Caco-2 (cell line): Measurements from ENCODE around the gene SRGAP2C. TPM values are rescaled to one million over a fixed set of nuclear protein-coding genes. Genes with fewer than 3 reads are reported as not detected.
"Not testable (repeated sequence)": the region's sequence is repeated elsewhere in the genome, so short reads cannot be mapped to it uniquely, and the experiment has no call there.

Source experiments
- BruUV-seq: library from RNA; stranded (reverse); fragments of 400-500 nt; replicated peaks from 2 replicates; lab custom pipeline; 2021; lab: Mats Ljungman, UMichigan
- CTCF ChIA-PET: fragments of 300-600 bp; sonication (Branson Sonifier 250); formaldehyde crosslinking; loops from one replicate; lab custom pipeline; 2022; ENCODE audit warnings: antibody characterized with exemption; lab: Charles Lee
- POLR2A ChIA-PET: fragments of 300-600 bp; sonication (Branson Sonifier 250); formaldehyde crosslinking; loops from one replicate; lab custom pipeline; 2022; ENCODE audit warnings: antibody characterized with exemption; lab: Charles Lee
- DNase-seq, 2 experiments: peaks; one replicate each; pipeline versions ENCODE4 v3.0.0 to v3.0.0-alpha.2; 2020 to 2022
- H3K27me3 ChIP-seq: replicated peaks from 2 replicates; pipeline ENCODE4 v1.6.0; 2011; ENCODE audit warnings: low read length; ENCODE audit not compliant: control insufficient read depth, insufficient read depth
- H3K36me3 ChIP-seq: 2 replicates; pipeline ENCODE4 v1.5.1; 2011; ENCODE audit warnings: low read length; ENCODE audit not compliant: control insufficient read depth, insufficient read depth
- H3K4me1 ChIP-seq: fragments of 250-450 bp; sonication (Bioruptor Pico); 2 replicates; pipeline ENCODE4 v1.5.1; 2020; ENCODE audit warnings: mild to moderate bottlenecking
- H3K4me3 ChIP-seq: 2 replicates; pipeline ENCODE4 v1.5.1; 2011; ENCODE audit warnings: low read depth, mild to moderate bottlenecking, control low read depth, low read length
- H3K9me3 ChIP-seq: fragments of 250-450 bp; sonication (Bioruptor Pico); 2 replicates; pipeline ENCODE4 v1.5.1; 2020; ENCODE audit warnings: mild to moderate bottlenecking, moderate library complexity
- H3K27ac Mint-ChIP-seq: one replicate; pipeline ENCODE4 v1.8.0; 2022; ENCODE audit warnings: mixed read lengths; ENCODE audit not compliant: unreplicated experiment
- H3K27me3 Mint-ChIP-seq: one replicate; pipeline ENCODE4 v1.8.0; 2022; ENCODE audit warnings: mixed read lengths; ENCODE audit not compliant: insufficient read depth, unreplicated experiment
- H3K36me3 Mint-ChIP-seq: one replicate; pipeline ENCODE4 v1.8.0; 2022; ENCODE audit warnings: mild to moderate bottlenecking, mixed read lengths; ENCODE audit not compliant: insufficient read depth, unreplicated experiment
- H3K4me1 Mint-ChIP-seq: one replicate; pipeline ENCODE4 v1.8.0; 2022; ENCODE audit warnings: low read depth, mixed read lengths; ENCODE audit not compliant: unreplicated experiment
- H3K4me3 Mint-ChIP-seq: one replicate; pipeline ENCODE4 v1.8.0; 2022; ENCODE audit warnings: mild to moderate bottlenecking, moderate library complexity, mixed read lengths; ENCODE audit not compliant: unreplicated experiment
- H3K9me3 Mint-ChIP-seq: one replicate; pipeline ENCODE4 v1.8.0; 2022; ENCODE audit warnings: mixed read lengths; ENCODE audit not compliant: unreplicated experiment
- intact Hi-C: fragments of 100-400 bp; cut with micrococcal nuclease; formaldehyde crosslinking; loops from one replicate; pipeline ENCODE4 v1.10.0; 2022; ENCODE audit not compliant: unreplicated experiment
- total RNA-seq: library from RNA; stranded (reverse); gene quantifications from 2 replicates; pipeline ENCODE4 v1.2.3, GENCODE V29; 2022

Gene SRGAP2C
- total RNA-seq, 1 experiment from 2014 or later, result 0.98 TPM

DNA sequence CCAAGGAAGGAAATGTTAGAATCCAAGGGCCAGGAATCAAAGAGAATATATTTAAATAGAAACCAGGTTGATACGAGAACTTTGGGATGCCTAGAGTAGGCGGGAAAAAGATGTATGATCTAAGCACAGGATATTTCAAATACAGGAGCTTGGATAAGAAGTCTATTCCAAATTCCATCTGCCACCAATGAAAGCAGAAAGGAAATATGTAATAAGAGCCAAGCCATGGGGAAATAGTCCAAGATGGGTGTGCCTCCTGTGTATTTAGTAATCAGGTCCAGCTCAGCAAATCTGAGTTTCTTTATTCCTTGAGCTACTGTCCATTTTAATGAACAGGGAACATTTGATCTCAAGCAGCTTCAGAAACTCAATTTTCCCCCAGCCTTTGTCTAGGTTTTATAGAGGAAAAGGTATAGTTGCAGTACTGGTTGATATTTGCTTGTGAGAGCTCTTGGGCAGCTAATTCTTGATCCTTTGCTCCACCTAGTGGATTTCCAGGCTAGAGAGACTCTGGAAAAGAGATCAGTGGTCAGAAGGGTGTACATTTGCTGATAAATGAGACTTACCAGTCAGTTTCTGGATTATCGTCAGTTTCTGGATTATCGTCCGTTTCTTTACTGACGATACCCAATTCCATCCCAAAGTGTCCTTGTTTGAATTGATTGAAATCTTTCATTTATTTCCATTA lies 29.0 kb upstream of the SRGAP2C start:
- H3K4me3 ChIP-seq, H3K4me1 Mint-ChIP-seq, intact Hi-C loops, H3K9me3 Mint-ChIP-seq, H3K9me3 ChIP-seq, H3K4me1 ChIP-seq, H3K4me3 Mint-ChIP-seq, CTCF ChIA-PET, H3K36me3 ChIP-seq, H3K36me3 Mint-ChIP-seq, H3K27me3 Mint-ChIP-seq, POLR2A ChIA-PET, H3K27ac Mint-ChIP-seq, BruUV-seq, H3K27me3 ChIP-seq: not testable (repeated sequence)
- peak in 1 of 2 experiments; percentile 9 for DNase-seq

DNA sequence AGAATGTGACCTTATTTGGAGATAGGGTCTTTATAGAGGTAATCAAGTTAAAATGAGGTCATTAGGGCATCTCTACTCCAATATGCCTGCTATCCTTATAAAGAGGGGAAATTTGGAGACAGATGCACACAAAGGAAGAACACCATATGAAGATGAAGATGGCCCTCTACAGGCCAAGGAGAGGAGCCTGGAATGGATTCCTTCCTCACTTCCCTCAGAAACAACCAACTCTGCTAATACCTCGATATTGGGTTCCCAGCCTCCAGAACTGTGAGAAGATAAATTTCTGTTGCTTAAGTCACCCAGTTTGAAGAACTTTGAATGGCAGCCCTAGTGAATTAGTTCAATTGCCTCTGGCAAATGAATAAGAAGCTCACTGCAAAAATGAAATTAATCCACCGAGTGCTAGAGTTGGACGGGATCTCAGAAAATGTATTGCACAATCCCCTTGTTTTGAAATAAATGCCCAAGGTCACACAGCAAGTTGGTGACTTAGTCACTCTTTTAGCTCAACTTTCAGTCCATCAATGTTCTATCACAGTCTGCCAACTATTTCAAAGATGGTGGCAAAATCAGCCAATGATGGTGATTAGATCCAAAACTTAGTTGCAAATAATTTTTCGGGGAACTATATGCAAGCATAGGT lies 27.7 kb upstream of the SRGAP2C start:
- DNase-seq, H3K4me3 Mint-ChIP-seq, H3K4me1 ChIP-seq, H3K36me3 ChIP-seq, CTCF ChIA-PET, intact Hi-C loops, H3K9me3 Mint-ChIP-seq, POLR2A ChIA-PET, BruUV-seq, H3K36me3 Mint-ChIP-seq, H3K27me3 Mint-ChIP-seq, H3K4me3 ChIP-seq, H3K4me1 Mint-ChIP-seq, H3K27me3 ChIP-seq, H3K27ac Mint-ChIP-seq, H3K9me3 ChIP-seq: not testable (repeated sequence)

DNA sequence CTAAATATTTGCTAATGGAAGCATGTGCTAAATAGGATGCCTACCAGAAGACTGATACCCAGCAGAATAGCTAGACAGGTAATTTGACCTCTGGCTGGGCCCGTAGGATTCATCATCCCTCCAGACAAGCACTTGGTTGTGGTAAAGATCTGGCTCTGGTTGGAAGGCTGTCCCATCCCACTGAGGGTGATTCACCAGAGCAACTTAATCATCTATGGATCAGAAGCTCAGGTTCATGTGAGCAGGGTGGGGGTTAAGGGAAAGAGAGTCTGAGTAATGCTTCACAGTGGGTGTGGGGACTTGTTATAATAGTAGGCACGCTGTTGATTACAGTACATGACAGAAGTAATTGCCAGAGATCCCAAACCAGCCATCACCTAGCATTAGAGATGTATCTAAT lies 27.2 kb upstream of the SRGAP2C start:
- H3K9me3 ChIP-seq, H3K9me3 Mint-ChIP-seq, BruUV-seq, H3K36me3 ChIP-seq, H3K4me1 Mint-ChIP-seq, H3K27ac Mint-ChIP-seq, POLR2A ChIA-PET, H3K27me3 Mint-ChIP-seq, DNase-seq, H3K4me3 ChIP-seq, H3K27me3 ChIP-seq, H3K4me3 Mint-ChIP-seq, H3K36me3 Mint-ChIP-seq, CTCF ChIA-PET, intact Hi-C loops, H3K4me1 ChIP-seq: not testable (repeated sequence)

DNA sequence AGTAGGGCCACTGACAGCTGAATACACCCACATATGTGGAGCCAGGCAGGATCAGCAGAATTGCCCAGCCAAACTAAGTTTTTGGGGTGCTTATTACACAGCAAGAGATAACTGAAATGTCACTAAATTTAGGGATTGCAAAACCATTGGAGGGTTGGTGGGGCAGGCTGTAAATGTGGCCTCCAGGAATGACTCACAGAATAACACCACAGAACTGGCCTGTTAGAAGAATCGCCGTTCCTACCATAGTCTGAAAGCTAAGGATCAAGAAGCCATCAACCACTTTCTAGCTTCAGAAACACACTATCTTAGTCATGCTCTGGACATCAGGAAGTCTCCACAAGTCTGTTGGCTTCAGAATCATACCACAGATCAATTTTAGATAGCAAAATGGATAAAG lies 24.7 kb upstream of the SRGAP2C start:
- H3K9me3 ChIP-seq, H3K4me1 Mint-ChIP-seq, BruUV-seq, intact Hi-C loops, H3K36me3 ChIP-seq, POLR2A ChIA-PET, DNase-seq, H3K9me3 Mint-ChIP-seq, H3K4me3 ChIP-seq, H3K36me3 Mint-ChIP-seq, H3K27ac Mint-ChIP-seq, H3K4me1 ChIP-seq, H3K27me3 ChIP-seq, H3K4me3 Mint-ChIP-seq, CTCF ChIA-PET, H3K27me3 Mint-ChIP-seq: not testable (repeated sequence)

DNA sequence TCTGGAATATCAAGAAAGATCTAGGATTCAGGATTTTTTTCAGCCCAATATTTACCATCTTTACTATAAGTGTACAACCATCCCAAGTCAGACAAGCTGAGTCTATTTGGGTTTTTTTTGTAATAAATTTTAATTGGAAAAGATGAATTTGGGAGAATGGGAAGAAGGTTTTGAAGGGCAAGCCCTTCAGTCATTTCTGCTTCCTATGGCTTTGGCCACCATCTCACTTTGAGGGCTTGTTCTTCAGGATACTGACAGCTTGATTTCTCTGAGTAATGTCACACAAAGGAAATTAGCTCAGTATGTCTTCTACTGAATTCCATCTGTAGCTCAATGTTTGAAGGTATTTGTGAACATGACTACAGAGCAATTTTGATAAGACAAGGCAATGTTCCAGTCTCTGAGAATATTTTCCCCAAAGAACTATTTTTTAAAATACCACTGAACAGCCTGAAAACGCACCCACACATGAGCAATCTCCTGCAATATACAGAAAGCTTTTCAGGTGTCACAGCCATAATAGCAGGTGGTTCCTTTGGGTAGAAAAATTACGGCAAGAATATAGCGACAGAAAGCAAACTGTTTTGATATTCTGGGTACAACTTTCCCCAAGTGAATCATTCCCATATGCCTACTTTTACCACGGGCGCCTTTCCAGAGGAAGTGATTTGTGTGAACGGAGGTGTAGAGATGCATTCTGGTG lies 23.4 kb upstream of the SRGAP2C start:
- H3K27me3 ChIP-seq, H3K27ac Mint-ChIP-seq, H3K36me3 Mint-ChIP-seq, H3K4me3 ChIP-seq, DNase-seq, H3K9me3 Mint-ChIP-seq, H3K4me1 ChIP-seq, intact Hi-C loops, H3K36me3 ChIP-seq, H3K9me3 ChIP-seq, H3K27me3 Mint-ChIP-seq, H3K4me3 Mint-ChIP-seq, H3K4me1 Mint-ChIP-seq, BruUV-seq, CTCF ChIA-PET, POLR2A ChIA-PET: not testable (repeated sequence)

DNA sequence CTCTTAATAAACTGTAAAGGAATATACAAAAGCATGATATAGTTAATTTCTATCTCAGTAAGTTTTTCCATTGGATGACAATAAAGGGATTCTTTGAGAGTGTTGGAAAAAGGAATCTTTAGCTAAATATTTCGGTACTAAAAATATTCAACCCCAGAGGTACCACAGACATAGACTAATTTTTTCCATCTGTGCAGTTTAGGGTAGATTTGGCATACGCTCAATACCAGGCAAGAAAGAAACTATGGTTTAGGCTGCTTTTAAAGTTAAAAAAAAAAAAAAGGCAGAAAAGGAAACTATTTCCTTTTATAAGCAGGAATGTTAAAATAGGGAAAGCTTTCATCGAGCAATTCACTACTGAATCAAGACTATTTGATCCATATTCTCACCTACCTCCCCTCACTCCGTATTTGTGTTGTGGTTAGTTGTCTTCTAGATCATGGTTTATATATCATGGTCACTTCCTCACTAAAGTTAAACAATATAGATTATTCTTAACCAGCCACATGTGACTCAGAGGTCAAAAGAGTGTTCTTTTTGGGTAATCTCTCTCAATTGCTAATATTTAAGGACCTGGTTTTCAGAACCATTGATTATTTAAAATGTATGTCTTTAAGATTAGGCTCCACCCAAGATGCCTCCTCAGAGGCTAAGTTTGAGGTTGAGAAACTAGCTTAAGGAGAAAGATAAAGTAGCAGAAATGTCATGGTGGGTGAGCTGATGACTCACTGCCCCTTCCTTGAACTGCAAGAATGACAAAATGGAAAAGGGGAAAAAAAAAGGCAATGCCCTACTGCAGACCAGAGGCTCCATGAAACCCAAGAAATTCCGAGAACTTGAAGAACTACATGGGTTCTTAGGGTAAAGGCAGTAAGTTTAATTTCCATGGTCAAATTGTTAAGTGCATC lies 20.7 kb upstream of the SRGAP2C start:
- H3K9me3 ChIP-seq, H3K36me3 Mint-ChIP-seq, H3K9me3 Mint-ChIP-seq, H3K27ac Mint-ChIP-seq, H3K4me3 ChIP-seq, BruUV-seq, H3K4me1 Mint-ChIP-seq, H3K27me3 ChIP-seq, intact Hi-C loops, H3K4me1 ChIP-seq, H3K4me3 Mint-ChIP-seq, CTCF ChIA-PET, POLR2A ChIA-PET, DNase-seq, H3K36me3 ChIP-seq, H3K27me3 Mint-ChIP-seq: not testable (repeated sequence)
